Stimulated activated CD4-positive, alpha-beta T cell treated with anti-CD3 and anti-CD28 coated beads, Interleukin-15, amount 100 ng/mL, for 24 hours (primary cell): ENCODE measurements around the gene OR5D14.

ENCODE experiments used
- DNase-seq: peaks from one replicate; pipeline ENCODE4 v3.0.0-alpha.2; 2020

Gene OR5D14

DNA sequence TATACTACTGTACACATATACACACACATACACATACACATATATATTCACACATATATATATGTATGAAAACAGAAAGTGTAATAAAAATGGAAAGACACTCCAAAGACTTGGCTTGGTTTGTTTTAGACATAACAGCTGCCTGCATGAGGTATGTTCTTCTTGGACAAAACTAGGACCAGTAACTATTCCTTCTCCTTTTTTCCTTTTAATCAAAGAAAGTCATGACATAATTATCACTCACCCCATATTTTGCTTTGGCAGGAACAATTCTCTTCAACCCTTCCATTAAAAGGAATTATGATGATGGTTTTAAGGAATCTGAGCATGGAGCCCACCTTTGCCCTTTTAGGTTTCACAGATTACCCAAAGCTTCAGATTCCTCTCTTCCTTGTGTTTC, at the start of gene OR5D14:
Gene OR5D14 (plus strand): TSS at position 301 of the 400 bp plus-strand sequence. CDS start 0 bp downstream, at position 301.
- DNase-seq = no peak

GRCh38 chr11:55773138-55773537, 22.2 kb upstream of the OR5D14 start, which contains the start of gene OR5D13:
TSS of gene OR5D13 (plus strand) at chr11:55773438. CDS start at chr11:55773438, 0 bp downstream.
- DNase-seq = no peak

DNA sequence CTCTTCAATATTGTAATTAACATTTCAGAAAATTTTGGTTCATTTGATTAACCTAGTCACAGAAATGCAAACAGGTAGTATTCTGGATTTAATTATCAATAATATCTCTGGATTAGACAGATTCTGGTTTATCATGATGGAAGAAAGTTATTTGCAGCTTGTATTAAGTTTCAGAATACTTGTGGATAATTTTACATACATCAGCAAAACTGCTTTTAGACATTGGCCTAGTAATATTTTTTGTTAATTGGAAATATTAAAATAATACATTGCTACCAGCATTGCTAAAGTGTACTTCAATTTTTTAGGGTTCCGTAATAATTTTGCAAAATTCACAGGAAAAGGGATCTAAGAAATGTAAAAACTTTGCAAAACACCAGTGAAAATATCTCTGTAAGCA, 3.8 kb upstream of the OR5D14 start:
- DNase-seq = no peak

DNA sequence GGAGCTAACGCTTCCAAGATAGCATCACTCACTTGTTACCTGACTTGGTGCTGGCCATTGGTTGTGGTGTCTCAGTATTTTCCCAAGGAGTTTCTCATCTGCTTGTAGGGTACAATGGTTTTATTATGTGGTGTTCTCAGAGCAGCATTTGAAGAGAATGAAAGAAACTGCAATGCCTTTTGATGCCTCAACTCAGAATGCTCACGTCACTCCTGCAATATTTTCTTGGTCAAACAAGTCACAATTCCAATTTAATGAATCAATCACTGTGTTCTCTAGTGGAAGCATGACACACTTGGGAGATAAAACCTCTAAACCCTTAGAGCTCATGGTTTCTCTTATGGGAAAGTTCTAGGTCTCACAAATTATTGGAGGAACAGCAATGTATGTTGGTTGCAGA, 2.0 kb upstream of the OR5D14 start:
- no peak for DNase-seq

- no peak for DNase-seq
These were observed 10.9 kb downstream of the OR5D14 start for GRCh38 chr11:55806248-55806647.

DNA sequence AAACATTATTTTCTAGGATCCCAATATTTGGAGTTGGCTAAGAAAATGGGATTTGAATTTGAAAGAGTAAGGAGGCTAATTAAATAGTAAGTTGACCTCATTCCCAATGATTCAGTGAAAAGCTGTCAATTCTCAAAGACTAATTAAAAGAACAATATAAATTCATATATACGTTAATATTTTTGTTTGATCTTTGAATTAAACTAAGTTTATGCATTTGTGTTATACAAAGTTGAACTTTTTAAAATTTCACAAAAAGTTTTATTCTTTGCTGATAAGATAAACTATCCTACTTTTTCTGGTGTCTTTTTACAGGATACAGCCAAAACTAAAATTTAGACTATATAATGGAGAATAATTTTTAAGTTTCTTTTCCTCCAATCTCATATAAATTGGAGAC, 15.7 kb downstream of the OR5D14 start, which contains the start of gene OR5L1:
Gene OR5L1 (plus strand): TSS at position 301 of the 400 bp plus-strand sequence. CDS start 100 bp downstream, outside the sequence.
- no peak for DNase-seq

GRCh38 chr11:55819330-55819729, 24.0 kb downstream of the OR5D14 start, which contains the start of gene OR5D18:
TSS of gene OR5D18 (plus strand) at chr11:55819630. CDS start at chr11:55819630, 0 bp downstream.
- no peak for DNase-seq

DNA sequence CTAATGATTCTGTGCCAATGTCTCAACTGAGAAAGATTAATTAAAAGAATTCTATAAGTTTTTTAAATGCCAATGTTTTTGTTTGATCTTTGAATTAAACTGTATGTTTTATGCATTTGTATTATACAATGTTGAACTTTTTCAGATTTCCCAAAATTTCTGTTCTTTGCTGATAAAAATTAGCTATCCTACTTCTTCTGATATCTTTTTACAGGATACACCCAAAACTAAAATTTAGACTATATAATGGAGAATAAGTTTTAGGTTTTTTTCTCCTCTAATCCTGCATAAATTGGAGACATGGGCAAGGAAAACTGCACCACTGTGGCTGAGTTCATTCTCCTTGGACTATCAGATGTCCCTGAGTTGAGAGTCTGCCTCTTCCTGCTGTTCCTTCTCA, 31.6 kb downstream of the OR5D14 start, which contains the start of gene OR5L2:
Gene OR5L2 (plus strand): TSS at position 301 of the 400 bp plus-strand sequence. CDS start 0 bp downstream, at position 301.
- DNase-seq = no peak

- no peak for DNase-seq
These were observed 43.1 kb downstream of the OR5D14 start, which contains the start of gene OR5D16 for GRCh38 chr11:55838452-55838851. TSS of gene OR5D16 (plus strand) at chr11:55838752. CDS start at chr11:55838752, 0 bp downstream.
